Measurements from ENCODE around the gene UMPS. TPM values are rescaled to one million over a fixed set of nuclear protein-coding genes. Genes with fewer than 3 reads are reported as not detected.
"Not testable (repeated sequence)": the region's sequence is repeated elsewhere in the genome, so short reads cannot be mapped to it uniquely, and the experiment has no call there.

Gene UMPS
- polyA plus RNA-seq, 1 donor, result 30.2 TPM

- no peak overlapping the region for H3K4me3 ChIP-seq (ENCODE audit: low read length)
- peaks cover 13% of the 10 kb centered on the region for H3K4me1 ChIP-seq (ENCODE audit: control insufficient read depth, insufficient read depth, low read length)
- H3K27ac ChIP-seq (ENCODE audit: low read length), result no peak overlapping the region
- 92% methylated on average over 2 of the region's 3 CpGs for WGBS (ENCODE audit: insufficient coverage, low lambda C conversion rate)
- H3K27me3 ChIP-seq (ENCODE audit: control insufficient read depth, insufficient read depth, low read length), result no peaks in the 10 kb centered on the region
- no peaks in the 10 kb centered on the region for H3K9me3 ChIP-seq (ENCODE audit: control insufficient read depth, low read depth, low read length)
- peaks cover 20% of the 10 kb centered on the region for H3K36me3 ChIP-seq (ENCODE audit: control insufficient read depth, insufficient read depth, low read length)
- DNase-seq, result no peak
These were observed 55.7 kb downstream of the UMPS start for GRCh38 chr3:124785973-124786372.

GRCh38 chr3:124786511-124787241 lies 56.4 kb downstream of the UMPS start:
- H3K9me3 ChIP-seq (ENCODE audit: control insufficient read depth, low read depth, low read length), result no peaks in the 10 kb centered on the region
- WGBS (ENCODE audit: insufficient coverage, low lambda C conversion rate), result 33% methylated on average over 1 of the region's 6 CpGs
- no peak overlapping the region for H3K4me3 ChIP-seq (ENCODE audit: low read length)
- H3K4me1 ChIP-seq (ENCODE audit: control insufficient read depth, insufficient read depth, low read length), result peaks cover 10% of the 10 kb centered on the region
- H3K36me3 ChIP-seq (ENCODE audit: control insufficient read depth, insufficient read depth, low read length), result peaks cover 24% of the 10 kb centered on the region
- peak overlapping the region; percentile 59 for H3K27ac ChIP-seq (ENCODE audit: low read length)
- H3K27me3 ChIP-seq (ENCODE audit: control insufficient read depth, insufficient read depth, low read length), result no peaks in the 10 kb centered on the region
- DNase-seq, result peak in 1 of 2 donors; percentile 50

GRCh38 chr3:124787476-124788195 lies 57.4 kb downstream of the UMPS start:
- no peak for DNase-seq
- Histone ChIP-seq H3K27ac (ENCODE audit: low read length) (no peak overlapping the region), H3K36me3 (ENCODE audit: control insufficient read depth, insufficient read depth, low read length) (peaks cover 25% of the 10 kb centered on the region), H3K4me3 (ENCODE audit: low read length) (no peak overlapping the region), H3K9me3 (ENCODE audit: control insufficient read depth, low read depth, low read length) (no peaks in the 10 kb centered on the region), H3K27me3 (ENCODE audit: control insufficient read depth, insufficient read depth, low read length) (no peaks in the 10 kb centered on the region), H3K4me1 (ENCODE audit: control insufficient read depth, insufficient read depth, low read length) (peaks cover 10% of the 10 kb centered on the region)
- no CpG with 5 or more reads among the region's 3 CpGs for WGBS (ENCODE audit: insufficient coverage, low lambda C conversion rate)

GRCh38 chr3:124788254-124788745 lies 58.0 kb downstream of the UMPS start:
- no peak for DNase-seq
- Histone ChIP-seq H3K4me3 (ENCODE audit: low read length) (no peak overlapping the region), H3K27me3 (ENCODE audit: control insufficient read depth, insufficient read depth, low read length) (no peaks in the 10 kb centered on the region), H3K27ac (ENCODE audit: low read length) (no peak overlapping the region), H3K9me3 (ENCODE audit: control insufficient read depth, low read depth, low read length) (no peaks in the 10 kb centered on the region), H3K4me1 (ENCODE audit: control insufficient read depth, insufficient read depth, low read length) (peaks cover 10% of the 10 kb centered on the region), H3K36me3 (ENCODE audit: control insufficient read depth, insufficient read depth, low read length) (peaks cover 29% of the 10 kb centered on the region)
- WGBS (ENCODE audit: insufficient coverage, low lambda C conversion rate), result no CpG with 5 or more reads among the region's 2 CpGs

- H3K27ac ChIP-seq (ENCODE audit: low read length); H3K27me3 ChIP-seq (ENCODE audit: control insufficient read depth, insufficient read depth, low read length); H3K4me1 ChIP-seq (ENCODE audit: control insufficient read depth, insufficient read depth, low read length); H3K9me3 ChIP-seq (ENCODE audit: control insufficient read depth, low read depth, low read length); DNase-seq; H3K4me3 ChIP-seq (ENCODE audit: low read length): not testable (repeated sequence)
- no CpG with 5 or more reads among the region's 5 CpGs for WGBS (ENCODE audit: insufficient coverage, low lambda C conversion rate)
- H3K36me3 ChIP-seq (ENCODE audit: control insufficient read depth, insufficient read depth, low read length), result peaks cover 35% of the 10 kb centered on the region
These were observed 58.9 kb downstream of the UMPS start for GRCh38 chr3:124789103-124789502.

GRCh38 chr3:124791142-124791541 lies 60.9 kb downstream of the UMPS start:
- peaks cover 6% of the 10 kb centered on the region for H3K4me1 ChIP-seq (ENCODE audit: control insufficient read depth, insufficient read depth, low read length)
- no peak overlapping the region for H3K27ac ChIP-seq (ENCODE audit: low read length)
- no peak for DNase-seq
- peaks cover 38% of the 10 kb centered on the region for H3K36me3 ChIP-seq (ENCODE audit: control insufficient read depth, insufficient read depth, low read length)
- no peak overlapping the region for H3K4me3 ChIP-seq (ENCODE audit: low read length)
- H3K27me3 ChIP-seq (ENCODE audit: control insufficient read depth, insufficient read depth, low read length), result no peaks in the 10 kb centered on the region
- H3K9me3 ChIP-seq (ENCODE audit: control insufficient read depth, low read depth, low read length), result no peaks in the 10 kb centered on the region
- WGBS (ENCODE audit: insufficient coverage, low lambda C conversion rate), result no CpG with 5 or more reads among the region's 4 CpGs

- H3K4me3 ChIP-seq (ENCODE audit: low read length), result no peak overlapping the region
- 80% methylated on average over 2 of the region's 8 CpGs for WGBS (ENCODE audit: insufficient coverage, low lambda C conversion rate)
- peaks cover 44% of the 10 kb centered on the region for H3K36me3 ChIP-seq (ENCODE audit: control insufficient read depth, insufficient read depth, low read length)
- H3K27ac ChIP-seq (ENCODE audit: low read length), result no peak overlapping the region
- H3K27me3 ChIP-seq (ENCODE audit: control insufficient read depth, insufficient read depth, low read length), result no peaks in the 10 kb centered on the region
- H3K9me3 ChIP-seq (ENCODE audit: control insufficient read depth, low read depth, low read length), result no peaks in the 10 kb centered on the region
- DNase-seq, result no peak
- peaks cover under 1% of the 10 kb centered on the region for H3K4me1 ChIP-seq (ENCODE audit: control insufficient read depth, insufficient read depth, low read length)
These were observed 61.4 kb downstream of the UMPS start for GRCh38 chr3:124791639-124792151.

- peak overlapping the region; percentile 6 for H3K27ac ChIP-seq (ENCODE audit: low read length)
- no CpG with 5 or more reads among the region's 7 CpGs for WGBS (ENCODE audit: insufficient coverage, low lambda C conversion rate)
- no peaks in the 10 kb centered on the region for H3K27me3 ChIP-seq (ENCODE audit: control insufficient read depth, insufficient read depth, low read length)
- no peaks in the 10 kb centered on the region for H3K4me1 ChIP-seq (ENCODE audit: control insufficient read depth, insufficient read depth, low read length)
- H3K9me3 ChIP-seq (ENCODE audit: control insufficient read depth, low read depth, low read length), result no peaks in the 10 kb centered on the region
- peaks cover 51% of the 10 kb centered on the region for H3K36me3 ChIP-seq (ENCODE audit: control insufficient read depth, insufficient read depth, low read length)
- no peak overlapping the region for H3K4me3 ChIP-seq (ENCODE audit: low read length)
- DNase-seq, result no peak
These were observed 62.2 kb downstream of the UMPS start for GRCh38 chr3:124792341-124793040.

- Histone ChIP-seq H3K4me1 (ENCODE audit: control insufficient read depth, insufficient read depth, low read length) (no peaks in the 10 kb centered on the region), H3K27ac (ENCODE audit: low read length) (no peak overlapping the region), H3K4me3 (ENCODE audit: low read length) (no peak overlapping the region), H3K36me3 (ENCODE audit: control insufficient read depth, insufficient read depth, low read length) (peaks cover 50% of the 10 kb centered on the region), H3K9me3 (ENCODE audit: control insufficient read depth, low read depth, low read length) (no peaks in the 10 kb centered on the region), H3K27me3 (ENCODE audit: control insufficient read depth, insufficient read depth, low read length) (no peaks in the 10 kb centered on the region)
- WGBS (ENCODE audit: insufficient coverage, low lambda C conversion rate), result no CpG with 5 or more reads among the region's 6 CpGs
- no peak for DNase-seq
These were observed 62.9 kb downstream of the UMPS start for GRCh38 chr3:124793054-124793739.

- no CpG with 5 or more reads among the region's 19 CpGs for WGBS (ENCODE audit: insufficient coverage, low lambda C conversion rate)
- no peaks in the 10 kb centered on the region for H3K27me3 ChIP-seq (ENCODE audit: control insufficient read depth, insufficient read depth, low read length)
- H3K9me3 ChIP-seq (ENCODE audit: control insufficient read depth, low read depth, low read length), result no peaks in the 10 kb centered on the region
- H3K4me3 ChIP-seq (ENCODE audit: low read length), result no peak overlapping the region
- DNase-seq, result no peak
- H3K27ac ChIP-seq (ENCODE audit: low read length), result no peak overlapping the region
- H3K36me3 ChIP-seq (ENCODE audit: control insufficient read depth, insufficient read depth, low read length), result peaks cover 49% of the 10 kb centered on the region
- peaks cover 10% of the 10 kb centered on the region for H3K4me1 ChIP-seq (ENCODE audit: control insufficient read depth, insufficient read depth, low read length)
These were observed 66.2 kb downstream of the UMPS start for GRCh38 chr3:124796477-124796876.

Data from large intestine (tissue), 3 donors.